IPS DF 6.9 (cell line): ENCODE results near the gene RRAD.

Experiments used
- DNase-seq: peaks from one replicate; pipeline ENCODE4 v3.0.0-alpha.2; 2013; ENCODE audit warnings: low read depth, low spot score
- H3K27ac ChIP-seq: one replicate; pipeline ENCODE4 v1.5.1; 2013; ENCODE audit warnings: low read length, control low read depth
- H3K27me3 ChIP-seq: 2 replicates; pipeline ENCODE4 v1.6.1; 2013; ENCODE audit warnings: mild to moderate bottlenecking, low read length; ENCODE audit not compliant: control insufficient read depth, insufficient read depth
- H3K36me3 ChIP-seq: 2 replicates; pipeline ENCODE4 v1.6.1; 2013; ENCODE audit warnings: low read length; ENCODE audit not compliant: control insufficient read depth, insufficient read depth
- H3K4me1 ChIP-seq: 2 replicates; pipeline ENCODE4 v1.6.1; 2013; ENCODE audit warnings: low read length; ENCODE audit not compliant: control insufficient read depth, insufficient read depth
- H3K4me3 ChIP-seq: 2 replicates; pipeline ENCODE4 v1.5.1; 2013; ENCODE audit warnings: mild to moderate bottlenecking, low read length
- H3K9me3 ChIP-seq: 2 replicates; pipeline ENCODE4 v1.6.1; 2013; ENCODE audit warnings: low read length, inconsistent platforms; ENCODE audit not compliant: control insufficient read depth, insufficient read depth
- WGBS: extraction: QIAGEN DNeasy Blood & Tissue Kit; methylation state at CpG from one replicate; pipeline ENCODE4 v1.1.7; 2013; ENCODE audit warnings: mixed read lengths, missing lambda C conversion rate; ENCODE audit not compliant: insufficient read length, insufficient coverage; 5-methylcytosine and 5-hydroxymethylcytosine counted together

RRAD gene

GRCh38 chr16:66891797-66892196, 33.5 kb downstream of the RRAD start:
- H3K27ac ChIP-seq, result no peak overlapping the region
- no peaks in the 10 kb centered on the region for H3K27me3 ChIP-seq
- H3K4me1 ChIP-seq, result no peaks in the 10 kb centered on the region
- H3K36me3 ChIP-seq, result peaks cover under 1% of the 10 kb centered on the region; the same call in 1 of the 2 replicates
- H3K4me3 ChIP-seq, result no peak overlapping the region
- no CpG with 5 or more reads among the region's 6 CpGs for WGBS
- H3K9me3 ChIP-seq, result no peaks in the 10 kb centered on the region
- DNase-seq, result no peak

DNA sequence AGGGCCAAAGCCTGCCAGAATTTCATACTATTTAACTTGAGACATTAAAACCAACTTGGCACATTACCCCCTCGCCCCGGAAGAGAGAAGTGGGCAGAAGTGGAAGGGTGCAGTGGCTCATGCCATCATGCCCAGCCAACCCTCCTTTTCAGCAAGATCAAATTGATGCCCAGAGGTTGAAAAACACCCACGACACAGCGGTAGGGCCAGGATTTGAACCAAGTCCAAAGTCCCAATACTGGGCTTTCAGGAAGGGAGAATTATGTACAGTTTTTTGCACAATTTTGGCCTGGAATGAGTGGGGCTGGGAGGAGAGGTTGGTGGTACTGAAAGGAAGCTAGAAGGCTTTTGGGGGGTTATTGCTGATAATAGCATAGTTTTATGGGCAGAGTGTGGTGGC, 34.0 kb downstream of the RRAD start:
- no peak overlapping the region for H3K4me3 ChIP-seq
- H3K9me3 ChIP-seq, result no peaks in the 10 kb centered on the region
- no peaks in the 10 kb centered on the region for H3K4me1 ChIP-seq
- H3K36me3 ChIP-seq, result peaks cover 3% of the 10 kb centered on the region; the same call in 1 of the 2 replicates
- no CpG with 5 or more reads among the region's 4 CpGs for WGBS
- no peak for DNase-seq
- H3K27me3 ChIP-seq, result no peaks in the 10 kb centered on the region
- H3K27ac ChIP-seq, result no peak overlapping the region

GRCh38 chr16:66890799-66891198, 34.5 kb downstream of the RRAD start:
- Histone ChIP-seq H3K4me3 (no peak overlapping the region), H3K27ac (no peak overlapping the region), H3K36me3 (peaks cover 3% of the 10 kb centered on the region; the same call in 1 of the 2 replicates), H3K4me1 (no peaks in the 10 kb centered on the region), H3K9me3 (no peaks in the 10 kb centered on the region), H3K27me3 (no peaks in the 10 kb centered on the region)
- no peak for DNase-seq
- WGBS, result no CpG with 5 or more reads among the region's 2 CpGs

- no CpG with 5 or more reads among the region's 4 CpGs for WGBS
Observed at GRCh38 chr16:66889622-66890021, 35.7 kb downstream of the RRAD start.

DNA sequence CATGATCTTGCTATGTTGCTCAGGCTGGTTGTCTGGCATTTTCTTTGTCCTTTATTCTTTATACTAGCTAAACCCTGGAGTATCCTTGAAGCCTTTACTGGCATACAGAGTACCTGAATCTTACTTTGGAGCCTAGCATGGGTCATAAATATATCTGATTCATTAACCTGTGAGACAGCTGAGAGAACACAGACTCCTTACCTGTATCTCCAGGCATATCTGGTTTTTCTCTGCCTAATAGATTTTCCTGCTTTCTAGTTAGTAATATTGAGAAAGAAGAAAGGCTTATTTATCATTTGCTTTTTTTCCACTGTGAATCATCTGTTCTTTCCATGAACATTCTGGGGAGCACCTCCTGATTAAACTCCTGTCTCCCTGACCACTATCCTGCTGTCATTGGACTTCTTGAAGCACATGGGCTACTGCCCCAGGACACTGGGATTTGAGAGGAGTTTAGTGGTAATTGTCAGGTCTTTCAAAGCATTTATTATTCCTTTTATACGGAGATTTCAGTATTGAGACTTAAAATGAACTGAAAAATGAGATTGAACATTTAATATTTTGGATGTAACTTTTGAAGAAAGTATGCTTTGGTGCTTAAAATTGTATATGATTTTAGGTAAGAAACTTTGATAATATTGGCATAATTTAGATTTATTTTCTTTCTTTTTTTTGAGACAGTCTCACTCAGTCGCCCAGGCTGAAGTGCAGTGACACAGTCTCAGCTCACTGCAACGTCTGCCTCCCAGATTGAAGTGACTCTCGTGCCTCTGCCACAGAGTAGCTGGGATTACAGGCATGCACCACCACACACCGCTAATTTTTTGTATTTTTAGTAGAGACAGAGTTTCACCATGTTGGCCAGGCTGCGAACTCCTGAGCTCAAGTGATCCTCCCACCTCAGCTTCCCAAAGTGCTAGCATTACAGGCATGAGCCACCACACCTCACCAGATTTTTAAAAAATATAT, 36.4 kb downstream of the RRAD start:
- no CpG with 5 or more reads among the region's 6 CpGs for WGBS
- Histone ChIP-seq H3K36me3 (peaks cover 18% of the 10 kb centered on the region), H3K9me3 (no peaks in the 10 kb centered on the region), H3K27me3 (no peaks in the 10 kb centered on the region), H3K4me3 (no peak overlapping the region), H3K4me1 (no peaks in the 10 kb centered on the region), H3K27ac (no peak overlapping the region)
- no peak for DNase-seq

More at GRCh38 chr16:66889622-66890021, 35.7 kb downstream of the RRAD start:
- H3K27me3 ChIP-seq, result no peaks in the 10 kb centered on the region
- no peak overlapping the region for H3K27ac ChIP-seq
- no peaks in the 10 kb centered on the region for H3K4me1 ChIP-seq
- DNase-seq, result no peak
- H3K4me3 ChIP-seq, result no peak overlapping the region
- H3K36me3 ChIP-seq, result peaks cover 14% of the 10 kb centered on the region
- no peaks in the 10 kb centered on the region for H3K9me3 ChIP-seq

- Histone ChIP-seq H3K27me3 (no peaks in the 10 kb centered on the region), H3K4me1 (no peaks in the 10 kb centered on the region), H3K9me3 (no peaks in the 10 kb centered on the region), H3K36me3 (peaks cover 18% of the 10 kb centered on the region), H3K4me3 (no peak overlapping the region), H3K27ac (no peak overlapping the region)
- WGBS, result no CpG with 5 or more reads among the region's 3 CpGs
- no peak for DNase-seq
Observed at GRCh38 chr16:66886914-66887313, 38.4 kb downstream of the RRAD start.

DNA sequence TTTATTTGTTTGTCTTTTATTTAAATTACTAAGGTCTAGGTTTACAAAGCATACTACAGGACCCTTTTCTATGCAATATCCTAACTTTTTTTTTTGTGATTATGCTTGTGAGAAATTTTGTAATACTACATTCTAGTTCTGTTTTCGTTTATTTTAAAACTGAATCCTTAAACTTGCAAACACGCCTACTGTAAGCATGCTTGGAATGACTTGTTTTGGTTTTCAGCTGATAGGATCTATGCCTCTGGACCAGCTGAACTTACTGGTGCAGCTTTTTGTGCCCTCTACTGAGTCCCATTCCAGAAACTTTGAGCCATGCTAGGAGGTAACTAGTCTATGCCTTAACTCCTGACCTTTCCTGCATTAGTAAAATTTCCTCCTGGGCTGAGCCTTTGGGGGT, 39.0 kb downstream of the RRAD start:
- Histone ChIP-seq H3K9me3 (no peaks in the 10 kb centered on the region), H3K27ac (no peak overlapping the region), H3K4me3 (no peak overlapping the region), H3K4me1 (no peaks in the 10 kb centered on the region), H3K27me3 (no peaks in the 10 kb centered on the region), H3K36me3 (peaks cover 18% of the 10 kb centered on the region)
- WGBS, result no CpG with 5 or more reads among the region's 2 CpGs
- no peak for DNase-seq

DNA sequence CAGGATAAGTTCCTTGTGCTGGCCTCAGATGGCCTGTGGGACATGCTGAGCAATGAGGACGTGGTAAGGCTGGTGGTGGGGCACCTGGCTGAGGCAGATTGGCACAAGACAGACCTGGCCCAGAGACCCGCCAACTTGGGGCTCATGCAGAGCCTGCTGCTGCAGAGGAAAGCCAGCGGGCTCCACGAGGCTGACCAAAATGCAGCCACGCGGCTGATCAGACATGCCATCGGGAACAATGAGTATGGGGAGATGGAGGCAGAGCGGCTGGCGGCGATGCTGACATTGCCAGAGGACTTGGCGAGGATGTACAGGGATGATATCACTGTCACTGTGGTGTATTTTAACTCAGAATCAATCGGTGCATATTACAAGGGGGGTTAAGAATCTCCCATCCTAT, 39.8 kb downstream of the RRAD start:
- Histone ChIP-seq H3K36me3 (peaks cover 18% of the 10 kb centered on the region), H3K27me3 (no peaks in the 10 kb centered on the region), H3K27ac (no peak overlapping the region), H3K4me3 (no peak overlapping the region), H3K9me3 (no peaks in the 10 kb centered on the region), H3K4me1 (no peaks in the 10 kb centered on the region)
- DNase-seq, result no peak
- no CpG with 5 or more reads among the region's 12 CpGs for WGBS

DNA sequence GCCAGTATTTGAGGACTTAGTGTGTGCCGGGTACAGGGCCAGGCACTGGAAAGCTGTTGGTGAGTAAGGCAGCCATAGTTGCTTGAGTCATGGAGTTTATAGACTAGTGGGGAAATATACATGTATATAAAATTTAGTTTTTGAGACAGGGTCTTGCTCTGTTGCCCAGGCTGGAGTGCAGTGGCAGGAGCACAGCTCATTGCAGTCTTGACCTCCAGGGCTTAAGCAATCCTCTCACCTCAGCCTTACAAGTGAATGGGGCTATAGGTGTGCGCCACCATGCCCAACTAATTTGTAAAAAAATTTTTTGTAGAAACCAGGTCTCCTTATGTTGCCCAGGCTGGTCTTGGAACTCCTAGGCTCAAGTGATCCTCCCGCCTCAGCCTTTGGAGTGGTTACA, 42.6 kb downstream of the RRAD start:
- H3K9me3 ChIP-seq, result no peaks in the 10 kb centered on the region
- H3K27ac ChIP-seq, result no peak overlapping the region
- DNase-seq, result no peak
- WGBS, result no CpG with 5 or more reads among the region's 3 CpGs
- no peak overlapping the region for H3K4me3 ChIP-seq
- no peaks in the 10 kb centered on the region for H3K27me3 ChIP-seq
- H3K36me3 ChIP-seq, result peaks cover 18% of the 10 kb centered on the region
- no peaks in the 10 kb centered on the region for H3K4me1 ChIP-seq

DNA sequence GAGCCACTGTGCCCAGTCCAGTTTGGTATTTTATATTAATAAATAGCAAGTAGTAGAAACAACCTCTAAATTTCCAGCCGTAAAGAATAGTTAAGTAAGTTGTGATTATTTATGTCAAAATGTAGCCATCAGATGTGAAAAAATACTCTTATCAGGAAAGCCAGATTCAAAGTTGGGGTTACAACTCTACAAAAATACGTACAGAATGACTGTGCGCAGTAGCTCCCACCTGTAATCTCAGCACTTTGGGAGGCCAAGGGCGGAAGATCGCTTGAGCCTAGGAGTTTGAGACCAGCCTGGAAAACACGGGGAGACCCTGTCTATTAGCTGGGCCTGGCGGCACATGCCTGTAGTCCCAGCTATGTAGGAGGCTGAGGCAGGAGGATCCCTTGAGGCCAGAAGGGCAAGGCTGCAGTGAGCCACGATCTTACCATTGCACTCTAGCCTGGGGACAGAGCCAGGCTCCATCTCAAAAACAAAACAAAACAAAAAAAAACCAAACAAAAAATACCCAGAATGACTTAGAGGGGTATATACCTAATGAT, 43.3 kb downstream of the RRAD start:
- no peak overlapping the region for H3K27ac ChIP-seq
- DNase-seq, result no peak
- no peak overlapping the region for H3K4me3 ChIP-seq
- no peaks in the 10 kb centered on the region for H3K27me3 ChIP-seq
- no CpG with 5 or more reads among the region's 8 CpGs for WGBS
- H3K36me3 ChIP-seq, result peaks cover 18% of the 10 kb centered on the region
- H3K9me3 ChIP-seq, result no peaks in the 10 kb centered on the region
- H3K4me1 ChIP-seq, result no peaks in the 10 kb centered on the region
